HK-2 (cell line): ENCODE results near the gene PRKN.
"Not testable (repeated sequence)": the region's sequence is repeated elsewhere in the genome, so short reads cannot be mapped to it uniquely, and the experiment has no call there.

ENCODE experiments used
- DNase-seq: peaks from one replicate; pipeline ENCODE4 v3.0.0-alpha.2; 2018; ENCODE audit not compliant: unreplicated experiment

Gene PRKN

DNA sequence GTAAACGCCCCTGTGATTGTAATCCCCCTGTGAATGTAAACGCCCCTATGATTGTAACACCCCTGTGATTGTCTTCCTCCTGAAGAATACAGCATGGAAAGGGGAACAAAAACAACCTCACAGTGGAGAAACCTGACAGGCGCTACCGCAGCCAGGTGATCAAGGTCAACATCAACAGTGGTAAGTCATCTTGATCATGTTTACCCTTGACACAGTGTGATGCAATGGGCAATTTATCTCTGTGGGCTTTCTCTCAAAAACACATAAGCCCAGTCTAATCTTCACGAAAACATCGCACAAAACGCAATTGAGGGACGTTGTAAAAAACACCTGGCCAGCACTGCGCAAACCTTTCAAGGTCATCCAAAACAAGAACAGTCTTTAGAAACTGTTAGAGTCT, 277.2 kb downstream of the PRKN start:
- no peak for DNase-seq

DNA sequence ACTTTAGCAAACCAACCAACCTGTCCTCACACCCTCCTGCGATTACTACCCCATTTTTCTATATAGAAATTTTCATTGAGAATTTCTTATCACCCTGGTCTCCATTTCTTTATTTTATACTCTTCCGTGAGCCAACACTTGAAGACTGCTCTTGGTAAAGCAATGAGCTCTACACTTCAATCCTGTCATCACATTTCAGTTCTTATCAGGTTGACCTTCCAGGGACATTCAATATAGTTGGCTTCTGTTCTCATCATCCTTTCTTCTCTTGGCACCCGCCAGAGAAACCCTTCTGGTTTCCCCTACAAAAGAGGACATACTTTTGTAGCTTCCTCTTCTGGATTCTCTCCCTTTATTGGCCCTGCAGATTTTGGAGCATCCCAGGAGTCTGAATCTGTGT, 279.3 kb downstream of the PRKN start:
- no peak for DNase-seq

DNA sequence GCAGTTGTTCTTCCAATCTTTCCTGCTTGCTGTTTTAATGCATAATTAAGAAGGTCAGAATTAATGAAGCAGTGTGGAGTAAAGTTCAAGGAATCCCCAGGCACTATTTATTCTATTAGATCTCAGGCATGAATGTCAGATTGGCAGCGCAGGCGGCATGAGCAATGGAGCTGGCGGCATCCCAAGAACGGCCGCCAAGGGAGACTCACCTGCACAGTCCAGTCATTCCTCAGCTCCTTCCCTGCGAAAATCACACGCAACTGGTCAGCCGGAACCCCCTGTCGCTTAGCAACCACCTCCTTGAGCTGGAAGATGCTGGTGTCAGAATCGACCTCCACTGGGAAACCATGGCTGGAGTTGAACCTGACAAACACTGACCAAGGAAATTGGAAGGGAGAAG, 284.5 kb downstream of the PRKN start:
- DNase-seq, result no peak

GRCh38 chr6:162442687-162443086, 284.9 kb downstream of the PRKN start:
- no peak for DNase-seq

- no peak for DNase-seq
Observed at GRCh38 chr6:162441991-162442390, 285.6 kb downstream of the PRKN start.

- no peak for DNase-seq
Observed at GRCh38 chr6:162438980-162439379, 288.6 kb downstream of the PRKN start.

- no peak for DNase-seq
Observed at GRCh38 chr6:162435071-162435470, 292.5 kb downstream of the PRKN start.

GRCh38 chr6:162421004-162421403, 306.6 kb downstream of the PRKN start:
- no peak for DNase-seq

DNA sequence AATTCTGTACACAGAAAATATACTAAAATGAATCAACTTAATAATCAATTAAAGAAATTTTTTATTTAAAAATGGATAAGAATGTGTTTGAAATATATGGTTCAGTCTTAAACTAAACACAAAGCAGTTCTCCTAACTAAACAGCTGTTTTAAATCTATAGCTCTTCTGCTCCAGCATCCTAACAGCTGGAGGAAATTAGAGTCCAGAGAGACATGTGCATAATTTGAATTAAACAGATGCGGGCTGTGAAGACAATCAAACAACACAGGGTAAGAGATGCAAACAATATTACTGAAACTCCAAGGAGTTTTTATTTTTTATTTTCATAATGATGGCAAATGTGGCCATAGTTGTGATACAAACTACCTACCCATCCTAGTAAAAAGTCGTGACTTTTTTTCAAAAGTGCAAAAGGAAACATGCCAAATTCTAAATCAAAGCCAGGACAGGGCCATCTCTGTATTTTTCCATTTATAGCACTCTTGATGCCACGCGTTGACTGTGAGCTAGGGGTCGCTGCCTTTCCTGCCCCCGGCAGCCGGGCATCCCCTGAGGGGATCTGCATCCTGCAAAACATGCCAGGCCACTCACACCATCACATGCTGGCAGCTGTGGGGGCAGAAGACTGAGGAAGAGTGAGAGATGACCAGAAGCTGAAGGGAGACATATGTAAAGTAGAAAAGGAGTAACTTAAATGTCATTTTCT, 310.6 kb downstream of the PRKN start:
- no peak for DNase-seq

DNA sequence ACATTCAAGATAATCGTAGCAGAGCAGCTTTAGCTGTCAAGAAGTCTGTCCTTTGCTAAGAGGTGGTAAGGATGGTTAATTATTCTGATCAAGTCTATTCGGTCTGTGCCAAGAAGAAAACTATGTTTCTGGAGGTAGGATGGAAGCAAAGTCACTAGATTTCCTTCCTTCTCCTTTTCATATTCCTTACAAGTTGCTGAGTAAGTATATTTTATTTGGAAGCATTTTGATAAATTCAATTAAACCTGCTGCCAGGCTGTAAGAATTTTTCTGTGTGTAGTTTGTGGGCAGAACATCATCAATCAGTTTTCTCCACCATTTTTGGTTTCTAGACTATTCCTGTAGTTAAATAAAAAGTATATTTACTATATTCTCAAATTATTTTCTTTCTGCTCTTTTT, 311.3 kb downstream of the PRKN start:
- DNase-seq, result no peak

DNA sequence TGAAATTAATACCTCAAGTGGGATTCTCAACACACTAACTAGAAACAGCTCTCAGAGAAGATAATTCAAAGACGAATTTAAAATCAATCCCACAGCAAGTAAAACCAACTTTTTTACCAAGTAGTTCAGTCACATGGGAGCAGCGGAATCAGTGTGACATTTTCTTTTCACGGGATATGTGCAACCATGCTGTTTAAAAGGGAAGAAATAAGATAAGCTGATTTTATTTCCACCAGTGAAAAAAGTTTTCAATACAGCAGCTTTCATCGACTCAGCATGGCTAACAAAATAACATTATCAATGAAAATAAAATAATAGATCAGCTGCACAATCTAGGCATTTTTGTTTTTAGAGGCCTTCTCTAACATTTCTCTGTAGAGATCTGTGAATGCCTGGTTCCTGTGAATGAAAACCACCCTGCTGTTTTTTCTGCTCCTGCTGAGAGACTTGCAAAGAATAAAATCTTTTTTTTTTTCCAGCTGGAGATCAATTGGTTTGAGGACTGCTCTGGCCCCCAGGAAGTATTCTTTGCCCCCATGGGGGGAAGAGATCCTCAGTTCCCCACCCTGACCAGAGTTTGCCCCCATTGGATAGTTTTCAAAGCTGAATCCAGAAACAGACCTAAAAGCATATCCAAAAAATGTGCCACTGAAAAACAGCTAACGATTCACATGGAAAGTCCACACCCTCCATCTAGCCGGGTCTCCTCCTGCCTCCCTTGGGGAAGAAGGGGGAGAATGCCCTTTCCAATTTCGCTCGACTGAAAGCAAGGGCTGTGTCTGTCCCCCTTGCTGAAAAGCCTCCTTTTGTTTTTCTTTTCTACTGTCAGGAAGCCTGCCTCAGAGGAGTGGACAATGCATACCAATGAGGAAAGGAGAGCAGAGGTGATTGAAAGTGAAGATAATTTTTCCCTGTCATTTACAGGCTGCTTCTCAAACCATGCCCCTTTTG, 317.6 kb downstream of the PRKN start:
- DNase-seq, result no peak

GRCh38 chr6:162408826-162409535, 318.6 kb downstream of the PRKN start:
- no peak for DNase-seq

DNA sequence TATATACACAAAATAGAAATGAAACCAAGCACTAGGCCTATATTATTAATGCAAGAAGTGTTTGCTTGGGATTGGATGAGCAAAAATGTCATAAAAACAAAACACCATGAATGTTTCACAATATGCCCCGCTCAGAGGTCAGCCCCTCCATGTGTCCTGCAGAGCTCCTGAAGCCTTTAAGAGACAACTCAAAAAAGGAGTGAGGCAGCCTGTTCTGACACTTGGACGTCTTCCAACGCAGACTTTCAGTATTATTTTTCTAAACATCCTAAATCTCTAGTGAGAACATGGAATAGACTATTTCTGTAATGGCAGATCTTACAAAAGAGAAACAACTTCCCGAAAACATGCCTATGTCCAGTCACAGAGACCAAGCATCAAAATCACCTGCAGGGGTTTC, 322.6 kb downstream of the PRKN start:
- DNase-seq, result no peak

GRCh38 chr6:162403031-162403430, 324.5 kb downstream of the PRKN start:
- DNase-seq, result no peak

DNA sequence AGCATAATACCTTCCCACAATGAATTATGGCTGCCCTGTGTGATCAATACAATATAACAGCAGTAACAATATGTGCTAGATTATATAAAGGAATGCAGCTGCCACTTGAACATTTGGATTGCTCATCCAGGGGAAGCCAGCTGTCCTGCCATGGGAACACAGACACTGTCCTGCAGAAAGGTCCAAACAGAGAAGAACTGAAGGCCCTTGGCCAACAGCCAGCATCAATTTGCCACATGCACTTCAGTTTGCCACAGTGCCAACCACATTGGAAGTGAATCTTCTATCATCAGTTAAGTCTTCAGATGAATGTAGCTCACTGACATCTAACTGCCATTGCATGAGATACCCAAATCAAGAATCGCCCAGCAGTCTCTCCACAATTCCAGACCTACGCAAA, 332.4 kb downstream of the PRKN start:
- no peak for DNase-seq

DNA sequence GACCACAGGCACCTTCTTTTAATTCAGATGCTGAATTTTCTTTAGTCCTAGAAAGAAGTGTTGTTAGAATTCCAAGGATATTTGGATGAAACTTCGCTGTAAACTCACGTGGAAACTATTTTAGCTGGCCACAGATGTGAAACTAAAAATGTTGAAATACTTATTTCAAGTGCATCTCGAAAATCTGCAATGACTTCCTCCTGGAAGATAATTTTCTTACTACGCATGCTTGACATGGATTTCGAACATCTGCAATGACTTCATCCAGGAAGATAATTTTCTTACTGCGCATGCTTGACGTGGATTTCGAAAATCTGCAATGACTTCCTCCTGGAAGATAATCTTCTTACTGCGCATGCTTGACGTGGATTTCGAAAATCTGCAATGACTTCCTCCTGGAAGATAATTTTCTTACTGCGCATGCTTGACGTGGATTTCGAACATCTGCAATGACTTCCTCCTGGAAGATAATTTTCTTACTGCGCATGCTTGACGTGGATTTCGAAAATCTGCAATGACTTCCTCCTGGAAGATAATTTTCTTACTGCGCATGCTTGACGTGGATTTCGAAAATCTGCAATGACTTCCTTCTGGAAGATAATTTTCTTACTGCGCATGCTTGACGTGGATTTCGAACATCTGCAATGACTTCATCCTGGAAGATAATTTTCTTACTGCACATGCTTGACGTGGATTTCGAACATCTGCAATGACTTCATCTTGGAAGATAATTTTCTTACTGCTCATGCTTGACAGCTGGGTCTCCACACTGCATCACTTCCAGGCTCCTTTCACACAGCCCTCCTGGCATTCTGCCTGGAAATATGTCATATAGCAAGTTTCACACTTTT, 336.4 kb downstream of the PRKN start:
- DNase-seq, result not testable (repeated sequence)

DNA sequence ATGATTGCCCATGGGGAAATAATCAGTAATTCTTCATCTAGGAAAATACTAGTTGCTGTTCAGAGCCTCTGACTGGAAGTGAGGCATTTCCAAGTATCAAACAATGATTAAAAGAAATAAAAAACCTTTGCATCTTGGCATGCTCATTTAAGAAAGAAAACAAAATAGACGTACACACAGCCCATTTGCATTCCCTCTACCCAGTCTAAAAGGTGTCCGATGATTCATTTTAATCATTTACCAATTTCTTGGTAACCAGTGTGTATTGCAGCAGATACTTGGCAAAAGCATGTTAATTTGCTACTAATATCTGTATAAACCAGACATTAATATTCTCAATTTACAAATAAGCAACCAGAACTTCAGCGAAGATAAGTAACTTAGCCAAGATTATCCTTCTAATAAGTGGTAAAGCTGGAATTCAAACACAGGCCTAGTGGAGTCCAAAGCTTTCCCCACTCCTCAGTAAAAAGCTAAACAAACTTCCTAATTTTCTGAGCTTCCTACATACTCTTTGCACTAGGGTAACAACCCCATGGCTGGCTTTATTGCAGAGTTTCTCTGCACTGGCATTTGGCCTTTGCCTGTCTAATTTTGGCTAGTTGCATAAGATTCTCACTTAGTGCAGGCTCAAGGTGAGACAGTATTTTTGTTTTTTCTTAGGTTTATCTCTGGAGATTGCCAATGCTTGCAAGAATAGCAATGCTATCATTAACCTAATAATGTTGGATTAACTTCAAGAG, 338.1 kb downstream of the PRKN start:
- DNase-seq, result no peak

DNA sequence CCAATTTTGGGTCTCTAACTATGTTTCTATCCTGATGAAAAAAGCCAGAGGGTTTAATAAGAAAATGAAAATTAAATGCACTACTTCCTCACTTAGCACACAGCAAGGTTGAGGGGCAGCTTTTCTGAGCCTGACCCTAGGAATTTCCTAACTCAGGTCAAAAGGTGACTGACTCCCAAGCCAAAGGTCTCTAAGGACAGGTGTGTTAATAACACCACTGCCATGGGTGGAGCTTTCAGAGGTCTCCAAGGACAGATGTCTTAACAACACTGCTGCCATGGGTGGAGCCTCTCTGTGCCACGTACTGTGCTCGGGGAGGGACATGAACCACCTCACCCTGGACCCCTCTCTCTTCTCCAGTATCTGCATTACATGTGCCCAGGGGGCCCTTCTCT, 339.2 kb downstream of the PRKN start:
- no peak for DNase-seq

DNA sequence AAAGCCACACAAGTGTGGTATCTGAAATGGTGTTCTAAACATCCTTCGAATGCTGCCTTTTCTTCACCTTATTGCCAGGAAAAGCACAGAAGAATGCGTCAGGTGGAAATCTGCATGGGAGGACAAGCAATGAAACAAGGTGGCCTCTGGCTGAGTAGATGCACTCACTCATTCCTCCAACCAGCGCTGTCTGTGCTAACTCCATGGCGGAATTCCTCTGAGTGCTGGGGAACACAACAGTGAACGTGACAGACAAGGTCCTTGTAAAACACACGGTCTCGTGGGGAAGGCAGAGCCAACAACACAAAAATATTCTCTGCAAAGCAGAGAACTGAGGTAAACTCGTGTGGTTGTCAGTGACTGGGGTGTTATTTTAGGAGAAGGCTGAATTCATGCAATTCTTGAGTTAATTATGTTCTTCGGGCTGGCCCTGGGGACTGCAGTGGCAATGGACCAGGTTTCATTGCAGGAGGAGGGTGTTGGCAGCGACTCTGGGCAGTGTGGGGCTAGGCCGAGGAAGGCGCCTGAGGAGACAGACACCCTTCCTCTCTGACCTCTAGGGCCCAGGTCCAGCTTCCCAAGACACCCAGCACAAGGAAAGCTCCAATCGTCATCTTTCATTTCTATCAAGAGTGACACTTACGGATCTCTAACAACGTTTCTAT, 339.7 kb downstream of the PRKN start:
- no peak for DNase-seq

GRCh38 chr6:162385980-162386379, 341.6 kb downstream of the PRKN start:
- no peak for DNase-seq
